Inferior parietal cortex (tissue), 1 donor: Measurements from ENCODE around the gene RASAL3.
"Not testable (repeated sequence)": the region's sequence is repeated elsewhere in the genome, so short reads cannot be mapped to it uniquely, and the experiment has no call there.

Source experiments
- DNase-seq: peaks from one replicate; pipeline ENCODE4 v3.0.0-alpha.2; 2016; ENCODE audit errors: extremely low spot score

The RASAL3 gene

GRCh38 chr19:15473821-15474220 is 9.5 kb upstream of the RASAL3 start:
- DNase-seq: not testable (repeated sequence)

GRCh38 chr19:15471639-15472101 is 7.3 kb upstream of the RASAL3 start:
- DNase-seq: no peak

- DNase-seq: no peak
These were observed 5.4 kb upstream of the RASAL3 start for GRCh38 chr19:15469513-15470297.

- DNase-seq: no peak
These were observed 4.5 kb upstream of the RASAL3 start for GRCh38 chr19:15468675-15469512.

- no peak for DNase-seq
These were observed 3.4 kb upstream of the RASAL3 start for GRCh38 chr19:15467734-15468214.

DNA sequence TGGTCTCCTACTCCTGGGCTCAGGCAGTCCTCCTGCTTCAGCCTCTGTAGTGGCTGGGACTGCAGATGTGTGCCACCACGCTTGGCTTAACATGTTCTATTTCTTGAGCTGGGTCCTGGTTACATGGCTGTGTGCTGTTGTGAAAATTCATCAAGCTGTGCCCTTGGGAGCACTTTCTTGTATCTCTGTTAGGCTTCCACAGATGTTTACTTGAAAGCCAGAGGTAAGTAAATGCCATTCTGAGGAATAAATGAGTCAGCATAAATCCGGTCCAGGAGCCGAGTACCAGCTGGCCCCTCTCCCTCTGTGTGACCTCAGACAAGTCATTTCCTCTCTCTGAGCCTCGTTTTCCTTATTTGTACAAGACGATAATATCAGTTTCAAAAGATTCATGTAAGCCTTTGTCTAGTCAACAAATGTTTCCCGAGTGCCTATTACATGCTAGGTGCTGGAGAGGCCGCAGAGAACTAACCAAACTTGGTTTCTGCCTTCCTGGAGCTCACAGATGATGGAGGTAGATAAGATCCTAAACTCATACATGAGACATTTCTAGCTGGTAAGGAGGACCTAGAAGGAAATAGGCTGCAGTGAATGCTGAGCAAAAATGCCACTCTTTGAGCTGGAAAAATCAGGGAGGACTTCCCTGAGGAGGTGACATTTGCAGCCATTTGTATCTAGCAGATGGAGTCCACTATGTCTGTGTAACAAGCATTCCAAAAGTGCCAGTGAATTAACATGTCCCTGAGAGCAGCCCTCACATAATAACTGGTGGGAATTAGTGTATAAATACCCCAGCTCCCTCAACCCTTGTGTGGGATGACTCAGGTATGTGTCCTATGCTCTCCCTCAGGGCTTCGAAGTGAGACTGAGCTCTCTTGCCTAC is 2.7 kb upstream of the RASAL3 start:
- no peak for DNase-seq

GRCh38 chr19:15463861-15464371 is 428 bp downstream of the RASAL3 start:
- DNase-seq: no peak

GRCh38 chr19:15461694-15462093 is 2.6 kb downstream of the RASAL3 start:
- no peak for DNase-seq

DNA sequence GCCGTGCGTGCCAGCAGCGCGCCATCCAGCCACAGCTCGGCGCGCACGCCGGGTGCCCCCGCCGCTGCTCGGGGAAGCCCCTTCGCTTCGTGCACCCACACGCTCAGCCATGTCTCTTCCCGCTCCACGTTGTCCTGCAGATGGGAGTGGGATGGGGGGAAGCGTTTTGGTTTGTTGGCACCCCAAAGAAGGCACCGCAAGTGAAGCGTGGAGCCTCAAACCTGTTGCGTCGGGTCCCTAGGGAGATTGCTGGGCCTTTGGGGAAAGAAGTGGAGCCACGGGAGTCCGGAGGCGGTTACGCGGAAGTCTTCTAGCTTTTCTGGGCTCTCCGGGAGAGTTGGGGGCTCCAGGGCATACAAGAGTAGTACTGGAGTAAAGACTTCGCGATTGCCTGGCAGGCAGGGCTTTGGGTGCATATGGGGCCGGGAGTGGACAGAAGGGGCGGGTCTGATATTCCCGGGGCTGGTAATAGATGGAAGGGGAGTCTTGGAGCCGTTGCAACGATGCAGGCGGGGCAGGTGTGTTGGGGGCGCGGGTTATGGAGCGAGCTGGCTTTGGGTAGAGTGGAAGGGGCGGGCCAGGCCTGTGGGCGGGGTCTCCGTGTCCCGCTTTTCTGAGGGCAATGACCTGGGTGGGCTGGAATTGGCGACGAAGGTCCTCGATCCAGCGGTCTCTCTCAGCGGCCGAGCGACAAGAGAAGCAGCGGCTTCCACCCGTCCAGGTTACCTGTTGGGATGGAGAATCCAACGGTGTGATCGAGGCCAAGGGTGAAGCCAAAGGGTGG is 6.5 kb downstream of the RASAL3 start:
- no peak for DNase-seq

- no peak for DNase-seq
These were observed 7.3 kb downstream of the RASAL3 start for GRCh38 chr19:15456871-15457700.

GRCh38 chr19:15456441-15456840 is 7.9 kb downstream of the RASAL3 start:
- no peak for DNase-seq

DNA sequence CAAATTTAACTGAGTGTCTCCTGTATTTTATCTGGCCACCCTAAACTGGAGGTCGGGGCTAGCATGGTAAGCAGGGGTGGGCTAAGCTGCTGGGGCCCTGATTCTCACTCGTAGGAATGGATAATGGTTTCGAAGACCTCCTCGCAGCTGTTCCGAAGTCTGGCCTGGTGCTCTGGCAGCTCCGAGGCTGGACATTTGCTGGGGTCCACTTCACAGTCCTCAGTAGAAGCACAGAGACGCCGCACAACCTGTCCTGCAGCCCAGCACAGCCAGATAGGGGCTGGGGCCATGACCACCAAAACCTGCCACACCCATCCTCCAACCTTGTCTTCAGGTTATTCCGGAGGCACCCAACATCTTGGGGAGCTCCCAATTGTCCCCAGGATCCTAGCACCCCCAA is 8.3 kb downstream of the RASAL3 start:
- DNase-seq: no peak

DNA sequence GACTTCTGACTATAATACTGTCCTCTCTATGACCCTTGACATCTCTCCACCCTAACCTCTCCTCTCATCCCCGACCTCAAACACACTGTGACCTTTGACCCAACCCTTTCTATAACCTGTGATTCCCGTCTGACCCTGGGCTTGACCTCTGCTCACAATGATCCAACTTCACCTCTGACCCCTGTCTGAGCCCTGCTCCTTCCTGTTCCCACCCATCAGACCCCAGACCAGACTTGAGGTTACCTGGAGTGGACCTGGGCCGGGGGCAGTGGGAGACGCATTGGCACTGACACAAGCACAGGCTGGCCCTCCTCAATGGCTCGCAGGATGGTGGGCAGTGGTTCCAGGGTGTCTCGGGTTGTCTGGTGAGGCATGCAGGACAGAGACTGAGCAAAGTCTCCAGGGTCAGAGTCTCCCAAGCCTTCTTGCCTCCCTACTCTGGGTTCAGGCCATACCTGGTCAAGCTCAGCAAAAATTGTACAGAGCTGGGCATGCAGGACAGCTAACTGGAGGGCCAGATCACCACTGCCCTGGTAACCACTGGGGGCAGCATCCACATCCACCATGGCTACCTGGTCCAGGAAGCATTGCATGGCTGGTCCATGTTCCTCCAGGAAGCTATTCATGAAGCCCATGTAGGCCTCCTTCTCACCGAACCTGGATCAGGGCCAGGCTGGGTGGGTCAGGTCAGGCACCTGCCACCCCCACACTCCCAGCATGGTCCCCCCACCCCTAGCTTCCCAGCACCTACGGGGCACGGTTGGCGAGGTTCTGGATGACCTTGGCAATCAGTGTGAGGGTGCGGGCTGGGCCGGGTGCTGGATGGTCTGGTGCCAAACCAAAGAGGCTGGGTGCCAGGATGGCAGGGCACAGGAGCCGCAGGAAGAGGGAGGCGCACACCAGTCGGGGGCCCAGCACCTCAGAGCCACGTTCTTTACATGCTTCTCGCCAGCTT is 10.2 kb downstream of the RASAL3 start:
- no peak for DNase-seq

GRCh38 chr19:15453091-15453578 is 11.2 kb downstream of the RASAL3 start:
- no peak for DNase-seq

DNA sequence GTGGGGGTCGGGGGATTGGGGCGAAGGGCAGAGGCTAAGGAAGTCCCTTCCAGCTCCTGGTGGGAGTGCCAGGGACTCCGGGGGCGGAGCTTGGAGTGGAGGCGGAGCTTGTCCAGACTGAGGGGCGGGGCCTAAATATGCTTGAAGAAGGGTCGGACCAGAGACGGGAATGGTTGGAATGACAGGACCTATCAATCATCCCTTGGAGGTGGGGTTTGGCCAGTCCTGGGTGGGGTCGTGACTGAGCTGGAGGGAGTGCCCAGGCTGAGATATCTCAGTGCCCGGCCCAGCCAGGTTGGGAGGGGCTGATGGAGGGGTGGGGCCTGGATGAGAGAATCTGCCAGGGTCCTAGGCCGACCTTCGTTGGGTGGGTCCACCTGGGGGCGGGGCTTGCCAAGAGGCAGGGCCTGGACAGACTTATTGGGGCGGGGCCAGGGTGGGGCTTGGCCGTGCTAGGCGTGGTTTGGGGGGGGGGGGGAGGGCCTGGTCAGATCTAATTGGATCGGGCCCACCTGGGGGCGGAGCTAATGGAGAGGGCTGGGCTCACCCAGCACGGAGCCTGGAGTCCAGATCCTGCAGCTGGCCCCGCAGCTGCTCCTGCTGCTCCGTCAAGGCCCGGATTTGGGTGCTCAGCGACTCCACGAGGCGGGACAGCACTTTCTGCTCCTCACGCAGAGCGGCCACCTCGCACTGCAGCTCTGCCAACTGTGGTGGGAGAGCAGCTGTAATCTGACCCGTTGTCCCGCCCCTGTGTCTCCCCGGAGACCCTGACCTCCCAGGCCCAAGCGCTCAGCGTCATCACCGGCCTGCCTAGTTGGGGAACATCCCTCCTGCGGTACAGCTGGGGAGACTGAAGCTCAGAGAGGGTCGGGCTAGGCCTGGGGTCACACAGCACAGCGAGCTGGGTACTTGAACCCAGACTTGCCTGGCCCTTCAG is 12.0 kb downstream of the RASAL3 start:
- peak; percentile 15 for DNase-seq

DNA sequence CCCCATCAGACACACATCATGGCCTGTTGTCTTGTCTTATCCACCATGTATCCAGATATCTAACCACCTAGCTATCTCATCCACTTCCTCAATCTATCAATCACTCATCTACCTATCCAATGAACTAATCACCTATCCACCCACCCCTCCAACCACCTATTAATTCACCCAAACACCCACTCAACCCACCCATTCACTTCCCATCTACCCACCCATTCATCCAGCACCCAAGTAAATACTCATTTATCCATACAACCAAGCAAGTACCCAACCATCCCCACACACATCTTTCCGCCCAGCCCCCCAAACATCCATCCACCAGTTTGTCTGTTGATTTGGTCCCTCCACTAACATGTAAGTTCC is 13.8 kb downstream of the RASAL3 start:
- no peak for DNase-seq
